Hypothalamus (tissue), 51 donors: ENCODE data around the gene TFAM.

Experiments used
- DNase-seq, 51 donors: peaks; one replicate each; lab custom pipeline; 2025; lab: John Stamatoyannopoulos, UW

TFAM gene

GRCh38 chr10:58384999-58385783 is at the start of gene TFAM:
Gene TFAM, plus strand, starts transcription at chr10:58385410. Its CDS starts 138 bp downstream, at chr10:58385548.
- peak; percentile 74 to 99 (median 90) for DNase-seq

GRCh38 chr10:58336242-58336641 is 49.0 kb upstream of the TFAM start:
- no peak for DNase-seq

GRCh38 chr10:58341422-58341821 is 43.8 kb upstream of the TFAM start:
- DNase-seq: no peak

- DNase-seq: no peak
Measured at GRCh38 chr10:58341947-58342346, 43.3 kb upstream of the TFAM start.

- no peak for DNase-seq
Measured at GRCh38 chr10:58347967-58348366, 37.2 kb upstream of the TFAM start.

- DNase-seq: no peak
Measured at GRCh38 chr10:58348571-58349033, 36.6 kb upstream of the TFAM start.

GRCh38 chr10:58350023-58350422 is 35.2 kb upstream of the TFAM start:
- DNase-seq: no peak

- DNase-seq: no peak
Measured at GRCh38 chr10:58350619-58351323, 34.4 kb upstream of the TFAM start.

GRCh38 chr10:58351616-58352578 is 33.3 kb upstream of the TFAM start:
- peak in 13 of 51 donors; percentile 1 to 24 (median 5) for DNase-seq

- no peak for DNase-seq
Measured at GRCh38 chr10:58352956-58353610, 32.1 kb upstream of the TFAM start.

- DNase-seq: no peak
Measured at GRCh38 chr10:58356756-58357155, 28.5 kb upstream of the TFAM start.

- no peak for DNase-seq
Measured at GRCh38 chr10:58358314-58358933, 26.8 kb upstream of the TFAM start.

- DNase-seq: no peak
Measured at GRCh38 chr10:58358947-58359346, 26.3 kb upstream of the TFAM start.

GRCh38 chr10:58359541-58359940 is 25.7 kb upstream of the TFAM start:
- DNase-seq: no peak

- no peak for DNase-seq
Measured at GRCh38 chr10:58360412-58361004, 24.7 kb upstream of the TFAM start.

- no peak for DNase-seq
Measured at GRCh38 chr10:58361353-58361752, 23.9 kb upstream of the TFAM start.

GRCh38 chr10:58362027-58362789 is 23.0 kb upstream of the TFAM start:
- DNase-seq: no peak

GRCh38 chr10:58367069-58367468 is 18.1 kb upstream of the TFAM start:
- no peak for DNase-seq

- no peak for DNase-seq
Measured at GRCh38 chr10:58371473-58371872, 13.7 kb upstream of the TFAM start.
